GM12878 (cell line): ENCODE data around the gene NFATC1. TPM values are rescaled to one million over a fixed set of nuclear protein-coding genes. Genes with fewer than 3 reads are reported as not detected.

Source experiments
- ATAC-seq: fragments of 200-7000 bp; cut with Tn5 transposase; 3 replicates; pipeline ENCODE4 v1.9.1; 2020; ENCODE audit warnings: mild to moderate bottlenecking, moderate library complexity
- BruUV-seq: library from RNA; stranded (reverse); fragments of 400-500 nt; replicated peaks from 2 replicates; lab custom pipeline; 2021; lab: Mats Ljungman, UMichigan
- CTCF ChIA-PET: fragments of 300-600 bp; sonication (Branson Sonifier 250); formaldehyde crosslinking; extraction: SDS; loops from one replicate; lab custom pipeline; 2021; ENCODE audit warnings: inconsistent platforms; lab: Yijun Ruan, JAX
- POLR2A ChIA-PET: fragments of 350-600 bp; formaldehyde crosslinking; extraction: SDS; loops from one replicate; lab custom pipeline; 2021; ENCODE audit warnings: inconsistent platforms; lab: Charles Lee
- RAD21 ChIA-PET: fragments of 300-600 bp; sonication (Branson Sonifier 250); formaldehyde crosslinking; loops from one replicate; lab custom pipeline; 2023; ENCODE audit warnings: antibody characterized with exemption; ENCODE audit not compliant: unreplicated experiment; lab: Charles Lee
- SMC1A ChIA-PET: fragments of 300-600 bp; sonication (Branson Sonifier 250); formaldehyde crosslinking; loops from one replicate; lab custom pipeline; 2023; ENCODE audit not compliant: unreplicated experiment, uncharacterized antibody; lab: Charles Lee
- DNase-seq: peaks from one replicate; pipeline ENCODE4 v3.0.0-alpha.2; 2011; ENCODE audit warnings: low read depth, low spot score
- FAIRE-seq: peaks from 3 replicates; lab custom pipeline; 2011; peaks lifted over from hg19 to GRCh38; lab: Jason Lieb, UNC
- H2AFZ ChIP-seq: 2 replicates; pipeline ENCODE4 v1.6.0; 2011; ENCODE audit warnings: low read depth, low read length, control low read depth; ENCODE audit not compliant: control insufficient read depth
- H3K27ac ChIP-seq: 2 replicates; pipeline ENCODE4 v1.5.1; 2011; ENCODE audit warnings: control low read depth; ENCODE audit not compliant: control insufficient read depth, insufficient read depth
- H3K27me3 ChIP-seq, 2 experiments: replicated peaks in 1 of 2; 2 replicates each; pipeline versions ENCODE4 v1.6.0 to v1.6.1; 2011; ENCODE audit warnings: low read length in 1 of 2; ENCODE audit not compliant: control insufficient read depth in 2 of 2, insufficient read depth in 2 of 2
- H3K36me3 ChIP-seq, 2 experiments: 2 replicates each; pipeline ENCODE4 v1.5.1; 2011; ENCODE audit warnings: low read length in 1 of 2; ENCODE audit not compliant: control insufficient read depth in 2 of 2, insufficient read depth in 2 of 2
- H3K4me1 ChIP-seq: 2 replicates; pipeline ENCODE4 v1.6.1; 2011; ENCODE audit warnings: mild to moderate bottlenecking, low read length, moderate library complexity, mixed read lengths; ENCODE audit not compliant: control insufficient read depth, insufficient read depth
- H3K4me2 ChIP-seq: 2 replicates; pipeline ENCODE4 v1.6.0; 2011; ENCODE audit warnings: control low read depth; ENCODE audit not compliant: control insufficient read depth, insufficient read depth
- H3K4me3 ChIP-seq: fragments of 200-600 bp; sonication (generic); 2 replicates; pipeline ENCODE4 v1.5.1; 2016
- H3K79me2 ChIP-seq: 2 replicates; pipeline ENCODE4 v1.6.0; 2011; ENCODE audit warnings: low read length; ENCODE audit not compliant: control insufficient read depth, insufficient read depth
- H3K9ac ChIP-seq: 2 replicates; pipeline ENCODE4 v1.8.0; 2011; ENCODE audit warnings: low read length, control low read depth, mixed read lengths; ENCODE audit not compliant: control insufficient read depth, insufficient read depth
- H3K9me3 ChIP-seq: replicated peaks from 3 replicates; pipeline ENCODE4 v1.5.1; 2011; ENCODE audit warnings: mild to moderate bottlenecking, low read length; ENCODE audit not compliant: control insufficient read depth, insufficient read depth
- H4K20me1 ChIP-seq: 2 replicates; pipeline ENCODE4 v1.6.0; 2011; ENCODE audit not compliant: control insufficient read depth, insufficient read depth
- ATF7 ChIP-seq: fragments of 450-650 bp; IDR thresholded peaks from 2 replicates; pipeline ENCODE4 v1.6.1; 2016; ENCODE audit warnings: low read depth, mild to moderate bottlenecking
- CHD2 ChIP-seq: IDR thresholded peaks from 2 replicates; pipeline ENCODE4 v1.6.1; 2011; ENCODE audit warnings: low read depth, low read length, improper control_type of control experiment, borderline replicate concordance
- NBN ChIP-seq: fragments of 450-650 bp; IDR thresholded peaks from 2 replicates; pipeline ENCODE4 v1.6.1; 2016
- NFYB ChIP-seq: IDR thresholded peaks from 2 replicates; pipeline ENCODE4 v1.6.1; 2011; ENCODE audit warnings: low read depth, mild to moderate bottlenecking, low read length, improper control_type of control experiment, moderate library complexity; ENCODE audit not compliant: insufficient read depth
- PML ChIP-seq: IDR thresholded peaks from 2 replicates; pipeline ENCODE4 v1.6.1; 2012; ENCODE audit warnings: low read length, inconsistent platforms
- RBBP5 ChIP-seq: fragments of 200-600 bp; sonication (generic); conservative IDR thresholded peaks from 2 replicates; pipeline ENCODE4 v1.6.1; 2016
- SIX5 ChIP-seq: IDR thresholded peaks from 2 replicates; pipeline ENCODE4 v1.6.1; 2011; ENCODE audit warnings: mild to moderate bottlenecking, low read depth, low read length, moderate library complexity; ENCODE audit not compliant: severe bottlenecking
- SUPT20H ChIP-seq: IDR thresholded peaks from 2 replicates; pipeline ENCODE4 v1.6.1; 2011; ENCODE audit warnings: low read depth, mild to moderate bottlenecking, low read length, moderate library complexity, borderline replicate concordance; ENCODE audit not compliant: control insufficient read depth
- TCF3 ChIP-seq: IDR thresholded peaks from 2 replicates; pipeline ENCODE4 v1.6.1; 2012; ENCODE audit warnings: low read depth, mild to moderate bottlenecking, low read length, borderline replicate concordance; ENCODE audit not compliant: insufficient read depth
- ZBTB4 ChIP-seq: fragments of 450-650 bp; formaldehyde crosslinking; IDR thresholded peaks from 2 replicates; pipeline ENCODE4 v1.4.0; 2022; ENCODE audit warnings: mild to moderate bottlenecking, moderate library complexity
- ZNF207 ChIP-seq: fragments of 450-650 bp; IDR thresholded peaks from 2 replicates; pipeline ENCODE4 v1.6.1; 2014; ENCODE audit warnings: antibody characterized with exemption, mild to moderate bottlenecking, borderline replicate concordance
- WGBS: methylation state at CpG from one replicate; pipeline ENCODE4 v1.1.6; 2016; ENCODE audit warnings: low lambda C conversion rate; ENCODE audit not compliant: insufficient replicate concordance, insufficient coverage; ENCODE audit errors: missing lambda C conversion rate; 5-methylcytosine and 5-hydroxymethylcytosine counted together
- in situ Hi-C: fragments of 300-500 bp; cut with MboI; formaldehyde crosslinking; loops from 9 replicates; pipeline ENCODE4 v1.14.3; 2018; ENCODE audit warnings: mixed read lengths
- intact Hi-C: fragments of 100-400 bp; cut with micrococcal nuclease; formaldehyde crosslinking; loops from one replicate; pipeline ENCODE4 v1.14.2; 2022; ENCODE audit not compliant: unreplicated experiment
- polyA plus RNA-seq, 11 experiments: library from polyadenylated mRNA; depleted of rRNA in 4 of 11; unstranded in 6 of 11; stranded (reverse) in 5 of 11; fragments of >200 nt; fragmentation: Nextera tagmentation in 4 of 11; fragmentation: Illumina TruSeq in 1 of 11; extraction: Ambion mirVana in 4 of 11; extraction: Trizol in 1 of 11; gene quantifications; 1 replicate in 1 of 11; 2 replicates in 10 of 11; pipeline versions ENCODE4 v1.2.1 to v1.2.3, GENCODE V29; 2011 to 2016; ENCODE audit warnings: inconsistent platforms in 2 of 11, missing spikeins in 2 of 11, low read depth in 1 of 11
- total RNA-seq, 4 experiments: library from RNA; depleted of rRNA in 3 of 4; stranded (reverse); fragments of >200 nt in 3 of 4; fragmentation: Illumina TruSeq in 1 of 4; extraction: Trizol in 1 of 4; gene quantifications; 2 replicates each; pipeline versions ENCODE4 v1.2.1 to v1.2.3, GENCODE V29; 2013 to 2021
- TF ChIP-seq, protein P1 (sequence below): IDR thresholded peaks from 2 replicates; pipeline ENCODE4 v1.6.1; 2012; ENCODE audit warnings: low read depth, low read length, improper control_type of control experiment

NFATC1 gene
- total and polyA plus RNA-seq, 10 of the 15 experiments (the other 5 are each of a cell fraction or from before 2014, with no cell fraction given): 0.84 to 20.8 (median 5.1) TPM

- H3K79me2 ChIP-seq: no peaks in the 10 kb centered on the region
- H3K4me1 ChIP-seq: no peaks in the 10 kb centered on the region
- H3K4me2 ChIP-seq: no peak overlapping the region
- in situ Hi-C loops: no loop called here
- intact Hi-C loops: no loop called here
- H3K27me3 ChIP-seq: no peaks in the 10 kb centered on the region
- no TSS peak for BruUV-seq
- peaks cover 2% of the 10 kb centered on the region; the same call in 1 of the 3 replicates for H3K9me3 ChIP-seq
- no peak overlapping the region for H3K9ac ChIP-seq
- FAIRE-seq (no peak), DNase-seq (no peak)
- RAD21 ChIA-PET: no interaction called here
- no peak overlapping the region for H2AFZ ChIP-seq
- H3K4me3 ChIP-seq: no peak overlapping the region
- H3K27ac ChIP-seq: no peak overlapping the region
- TF ChIP-seq ZNF207 (no peak), SUPT20H (no peak)
- TF ChIP-seq, all 136 proteins: peak for 0
- ChIA-PET CTCF (no interaction called here), SMC1A (no interaction called here), POLR2A (no interaction called here)
- no peaks in the 10 kb centered on the region for H3K36me3 ChIP-seq
- ATAC-seq: no peak
- 77% methylated on average over 13 of the region's 13 CpGs for WGBS
- H4K20me1 ChIP-seq: no peaks in the 10 kb centered on the region
These were observed 81.3 kb downstream of the NFATC1 start for GRCh38 chr18:79476918-79477571.

DNA sequence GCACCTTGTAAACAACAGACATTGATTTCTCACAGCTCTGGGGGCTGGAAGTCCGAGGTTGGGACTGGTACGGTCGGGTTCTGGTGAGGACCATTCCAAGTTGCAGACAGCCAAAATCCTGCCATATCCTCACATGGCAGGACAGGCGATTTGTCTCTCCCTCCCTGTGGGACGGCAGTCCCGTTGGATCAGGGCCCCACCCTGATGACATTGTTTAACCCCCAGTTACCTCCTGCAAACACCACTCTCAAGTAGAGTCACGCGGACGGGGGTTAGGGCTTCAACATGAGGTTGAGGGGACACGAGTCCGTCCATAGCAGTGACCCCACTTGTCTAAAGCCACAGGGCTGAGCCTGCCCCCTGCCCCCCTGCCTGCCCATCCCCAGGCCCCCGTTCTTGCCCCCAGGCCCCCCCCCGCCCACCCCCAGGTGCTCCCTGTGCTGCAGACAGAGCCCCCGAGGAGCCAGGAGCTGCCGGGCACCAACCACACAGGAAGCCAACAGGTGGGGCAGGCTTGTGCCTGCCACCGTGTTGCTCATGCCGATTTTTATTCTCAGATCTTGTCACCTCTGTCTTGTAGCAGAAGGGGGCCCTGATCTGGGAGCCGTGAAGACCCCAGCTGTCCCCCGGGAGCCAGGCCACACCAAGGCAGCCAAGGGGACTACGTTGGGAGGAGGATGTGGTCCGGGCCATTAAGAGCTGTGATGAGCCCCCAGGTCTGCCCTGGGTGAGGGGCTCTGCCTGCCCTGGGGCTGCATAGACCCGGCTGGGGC, 82.2 kb downstream of the NFATC1 start:
- intact Hi-C loops (no loop called here), in situ Hi-C loops (no loop called here)
- H3K36me3 ChIP-seq: no peaks in the 10 kb centered on the region
- H3K9me3 ChIP-seq: peaks cover 2% of the 10 kb centered on the region; the same call in 1 of the 3 replicates
- H3K4me1 ChIP-seq: no peaks in the 10 kb centered on the region
- H3K79me2 ChIP-seq: no peaks in the 10 kb centered on the region
- DNase-seq (no peak), ATAC-seq (no peak), FAIRE-seq (no peak)
- ChIA-PET RAD21 (no interaction called here), POLR2A (no interaction called here), CTCF (no interaction called here), SMC1A (no interaction called here)
- 64% methylated on average over 19 of the region's 22 CpGs for WGBS
- no peak overlapping the region for H3K27ac ChIP-seq
- no peak overlapping the region for H2AFZ ChIP-seq
- H3K4me2 ChIP-seq: no peak overlapping the region
- no peak overlapping the region for H3K4me3 ChIP-seq
- H3K27me3 ChIP-seq: no peaks in the 10 kb centered on the region
- BruUV-seq: no TSS peak
- H3K9ac ChIP-seq: no peak overlapping the region
- H4K20me1 ChIP-seq: no peaks in the 10 kb centered on the region
- no peak for TF ChIP-seq RBBP5
- TF ChIP-seq TCF3: no peak
- no peak for TF ChIP-seq SIX5
- TF ChIP-seq, protein P1, sequence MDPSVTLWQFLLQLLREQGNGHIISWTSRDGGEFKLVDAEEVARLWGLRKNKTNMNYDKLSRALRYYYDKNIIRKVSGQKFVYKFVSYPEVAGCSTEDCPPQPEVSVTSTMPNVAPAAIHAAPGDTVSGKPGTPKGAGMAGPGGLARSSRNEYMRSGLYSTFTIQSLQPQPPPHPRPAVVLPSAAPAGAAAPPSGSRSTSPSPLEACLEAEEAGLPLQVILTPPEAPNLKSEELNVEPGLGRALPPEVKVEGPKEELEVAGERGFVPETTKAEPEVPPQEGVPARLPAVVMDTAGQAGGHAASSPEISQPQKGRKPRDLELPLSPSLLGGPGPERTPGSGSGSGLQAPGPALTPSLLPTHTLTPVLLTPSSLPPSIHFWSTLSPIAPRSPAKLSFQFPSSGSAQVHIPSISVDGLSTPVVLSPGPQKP: no peak
- TF ChIP-seq PML: no peak
- no peak for TF ChIP-seq ATF7
- TF ChIP-seq CHD2: no peak
- no peak for TF ChIP-seq NFYB
- TF ChIP-seq ZBTB4 (CRISPR knock-in tag): no peak
- no peak for TF ChIP-seq NBN
